ENCODE measurements around the gene DPM3.

GRCh38 chr1:155133799-155134281 lies 6.5 kb downstream of the DPM3 start:
- TF ChIP-seq CREB1 (CRISPR knock-in tag; IDR thresholded peaks at IDR 0.05; ENCODE audit: low read depth) = no peak
- TF ChIP-seq CTCF (conservative IDR thresholded peaks at IDR 0.05; ENCODE audit: low read depth in 2 of 2) = no peak
- TF ChIP-seq REST (IDR thresholded peaks at IDR 0.05; ENCODE audit: unreplicated experiment) = no peak
- no peak for TF ChIP-seq JUNB (IDR thresholded peaks at IDR 0.05; ENCODE audit: unreplicated experiment)
